GM23248 (cell line): ENCODE data around the gene ACAP1. TPM values are rescaled to one million over a fixed set of nuclear protein-coding genes. Genes with fewer than 3 reads are reported as not detected.

Source experiments
- DNase-seq: peaks from one replicate; pipeline ENCODE4 v3.0.0-alpha.2; 2015
- H2AFZ ChIP-seq: fragments of 200-600 bp; sonication (generic); 2 replicates; pipeline ENCODE4 v1.6.1; 2016; ENCODE audit warnings: antibody characterized with exemption
- H3F3A ChIP-seq: fragments of 200-600 bp; sonication (generic); 2 replicates; pipeline ENCODE4 v1.6.1; 2016; ENCODE audit warnings: mild to moderate bottlenecking, antibody characterized with exemption, mixed run types; ENCODE audit not compliant: insufficient read depth
- H3K27ac ChIP-seq: fragments of 200-600 bp; sonication (generic); 2 replicates; pipeline ENCODE4 v1.5.1; 2016; ENCODE audit warnings: mild to moderate bottlenecking
- H3K27me3 ChIP-seq: fragments of 200-600 bp; sonication (generic); replicated peaks from 2 replicates; pipeline ENCODE4 v1.6.1; 2016; ENCODE audit warnings: mild to moderate bottlenecking; ENCODE audit not compliant: insufficient read depth
- H3K36me3 ChIP-seq: fragments of 200-600 bp; sonication (generic); 2 replicates; pipeline ENCODE4 v1.6.1; 2016; ENCODE audit warnings: low read depth, mild to moderate bottlenecking
- H3K4me1 ChIP-seq: fragments of 200-600 bp; sonication (generic); 2 replicates; pipeline ENCODE4 v1.6.1; 2016; ENCODE audit warnings: mild to moderate bottlenecking; ENCODE audit not compliant: insufficient read depth
- H3K4me2 ChIP-seq: fragments of 200-600 bp; sonication (generic); one replicate; pipeline ENCODE4 v1.6.1; 2016; ENCODE audit warnings: mild to moderate bottlenecking; ENCODE audit not compliant: unreplicated experiment
- H3K4me3 ChIP-seq: fragments of 200-600 bp; sonication (generic); 2 replicates; pipeline ENCODE4 v1.5.1; 2016; ENCODE audit warnings: mild to moderate bottlenecking
- H3K79me2 ChIP-seq: fragments of 200-600 bp; sonication (generic); 2 replicates; pipeline ENCODE4 v1.6.1; 2016; ENCODE audit warnings: mild to moderate bottlenecking; ENCODE audit not compliant: insufficient read depth
- H3K9ac ChIP-seq: fragments of 200-600 bp; sonication (generic); 2 replicates; pipeline ENCODE4 v1.6.1; 2016; ENCODE audit warnings: mild to moderate bottlenecking
- H3K9me2 ChIP-seq: fragments of 200-600 bp; sonication (generic); 2 replicates; pipeline ENCODE4 v1.6.1; 2016; ENCODE audit warnings: mixed run types, mild to moderate bottlenecking, moderate library complexity; ENCODE audit not compliant: insufficient read depth
- H3K9me3 ChIP-seq: fragments of 200-600 bp; sonication (generic); one replicate; pipeline ENCODE4 v1.6.1; 2017; ENCODE audit warnings: low read depth
- H4K20me1 ChIP-seq: fragments of 200-600 bp; sonication (generic); 2 replicates; pipeline ENCODE4 v1.6.0; 2016; ENCODE audit not compliant: insufficient read depth
- EZH2 ChIP-seq: fragments of 200-600 bp; sonication (generic); IDR thresholded peaks from 2 replicates; pipeline ENCODE4 v1.6.1; 2018; ENCODE audit warnings: antibody characterized with exemption, mild to moderate bottlenecking; ENCODE audit not compliant: insufficient read depth, poor library complexity, severe bottlenecking
- EZH2phosphoT487 ChIP-seq: fragments of 200-600 bp; sonication (generic); IDR thresholded peaks from 2 replicates; pipeline ENCODE4 v1.6.1; 2018; ENCODE audit warnings: antibody characterized with exemption, moderate library complexity, mild to moderate bottlenecking, low read depth; ENCODE audit not compliant: insufficient read depth
- WGBS, 2 experiments: methylation state at CpG; one replicate each; pipeline ENCODE4 v1.1.6; 2015 to 2017; ENCODE audit warnings: low lambda C conversion rate in 2 of 2, low coverage in 1 of 2; ENCODE audit errors: missing lambda C conversion rate in 2 of 2; 5-methylcytosine and 5-hydroxymethylcytosine counted together
- in situ Hi-C: fragments of 300-500 bp; cut with MboI; formaldehyde crosslinking; loops from 2 replicates; pipeline ENCODE4 v1.15.0; 2020
- polyA plus RNA-seq: library from polyadenylated mRNA; unstranded; fragments of >200 nt; fragmentation: Nextera tagmentation; extraction: Ambion mirVana; gene quantifications from 2 replicates; pipeline ENCODE4 v1.2.1, GENCODE V29; 2016
- total RNA-seq: library from RNA; depleted of rRNA; stranded (reverse); fragments of >200 nt; shearing (Covaris generic); gene quantifications from 2 replicates; pipeline ENCODE4 v1.2.3, GENCODE V29; 2014

Gene ACAP1
- total and polyA plus RNA-seq, 2 experiments from 2014 or later, result 4.4 to 15.7 TPM

GRCh38 chr17:7306911-7307685 is 29.2 kb upstream of the ACAP1 start, which contains the start of gene EIF5A:
Gene EIF5A (plus strand): TSS chr17:7307628. CDS start chr17:7309636, 2,008 bp downstream.
- H3K9me3 ChIP-seq, result no peaks in the 10 kb centered on the region

GRCh38 chr17:7307686-7308624 is 28.4 kb upstream of the ACAP1 start:
- peak; percentile 79 for DNase-seq
- Histone ChIP-seq H3F3A (peaks cover 50% of the 10 kb centered on the region), H3K36me3 (peaks cover 35% of the 10 kb centered on the region), H3K4me2 (peak overlapping the region; percentile 98), H3K27me3 (no peaks in the 10 kb centered on the region), H3K79me2 (peaks cover 56% of the 10 kb centered on the region), H3K4me3 (peak overlapping the region; percentile 91), H3K9ac (peak overlapping the region; percentile 98), H3K9me2 (no peaks in the 10 kb centered on the region), H3K4me1 (peaks cover 29% of the 10 kb centered on the region), H4K20me1 (peaks cover 19% of the 10 kb centered on the region), H3K27ac (peak overlapping the region; percentile 96), H2AFZ (no peak overlapping the region), H3K9me3 (no peaks in the 10 kb centered on the region)
- WGBS, 2 experiments, result 1 to 2% methylated on average over 42 to 78 of the region's 104 CpGs
- TF ChIP-seq EZH2phosphoT487 (no peak), EZH2 (no peak)
- in situ Hi-C loops, result no loop called here

More at GRCh38 chr17:7306911-7307685, 29.2 kb upstream of the ACAP1 start, which contains the start of gene EIF5A:
- peak within 1 kb of the TSS; percentile 96 for H3K27ac ChIP-seq
- 1 to 2% methylated on average over 55 to 64 of the region's 64 CpGs for WGBS, 2 experiments
- peaks cover 47% of the 10 kb centered on the region for H3K79me2 ChIP-seq
- H3F3A ChIP-seq, result peaks cover 41% of the 10 kb centered on the region
- peaks cover 26% of the 10 kb centered on the region for H3K36me3 ChIP-seq
- no peaks in the 10 kb centered on the region for H3K27me3 ChIP-seq
- peak within 1 kb of the TSS; percentile 98 for H3K9ac ChIP-seq
- H3K9me2 ChIP-seq, result no peaks in the 10 kb centered on the region
- TF ChIP-seq EZH2phosphoT487, result no peak
- TF ChIP-seq EZH2, result no peak
- DNase-seq, result peak; percentile 100
- H4K20me1 ChIP-seq, result peaks cover 19% of the 10 kb centered on the region
- peak within 1 kb of the TSS; percentile 96 for H2AFZ ChIP-seq
- peaks cover 23% of the 10 kb centered on the region for H3K4me1 ChIP-seq
- peak within 1 kb of the TSS; percentile 98 for H3K4me2 ChIP-seq
- H3K4me3 ChIP-seq, result peak within 1 kb of the TSS; percentile 91
- in situ Hi-C loops, result no loop called here

DNA sequence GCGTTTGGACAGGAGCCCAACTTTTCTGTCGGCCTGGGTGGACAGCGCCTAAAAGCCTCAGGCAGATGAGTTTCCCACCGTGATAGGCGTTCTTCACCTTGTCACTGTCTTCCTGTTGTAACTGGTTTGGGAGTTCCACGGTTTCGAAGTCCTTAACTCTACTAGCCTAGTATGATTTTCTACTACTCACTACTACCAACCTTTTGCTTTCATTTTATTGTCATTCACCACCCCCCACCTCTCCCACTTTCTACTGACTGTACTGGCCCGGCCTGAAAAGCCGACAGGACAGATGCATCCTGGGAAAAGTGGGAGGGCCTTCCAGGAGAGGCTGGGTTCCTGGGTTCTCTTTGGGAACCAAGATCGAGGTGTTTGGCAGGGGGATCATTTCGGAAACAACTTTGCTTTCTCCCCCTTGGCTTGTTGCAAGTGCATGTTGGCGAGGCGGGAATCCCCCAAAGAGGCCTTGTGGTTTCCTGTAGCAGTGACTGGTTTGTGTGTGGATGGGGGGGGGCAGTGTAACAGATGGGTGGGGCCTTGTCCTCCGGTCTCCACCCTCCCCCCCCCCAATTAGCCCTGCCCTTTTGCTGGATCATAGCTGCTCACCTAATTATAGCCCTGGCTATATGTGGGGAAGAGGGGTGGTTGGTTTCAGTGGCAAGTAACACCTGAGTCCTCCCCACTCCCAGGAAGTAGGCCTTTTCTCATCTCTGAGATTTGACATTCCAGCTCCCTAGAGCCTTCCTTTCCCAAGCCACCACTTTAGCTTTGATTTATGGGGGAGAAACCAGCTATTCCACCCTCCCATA is 27.5 kb upstream of the ACAP1 start:
- WGBS, 2 experiments, result 1% methylated on average over 13 to 14 of the region's 14 CpGs
- DNase-seq, result peak; percentile 94
- in situ Hi-C loops, result no loop called here
- no peaks in the 10 kb centered on the region for H3K9me3 ChIP-seq
- peaks cover 22% of the 10 kb centered on the region for H4K20me1 ChIP-seq
- H3F3A ChIP-seq, result peaks cover 58% of the 10 kb centered on the region
- peak overlapping the region; percentile 98 for H3K9ac ChIP-seq
- H2AFZ ChIP-seq, result no peak overlapping the region
- peaks cover 42% of the 10 kb centered on the region for H3K36me3 ChIP-seq
- TF ChIP-seq EZH2phosphoT487, result no peak
- TF ChIP-seq EZH2, result no peak
- no peaks in the 10 kb centered on the region for H3K27me3 ChIP-seq
- no peaks in the 10 kb centered on the region for H3K9me2 ChIP-seq
- H3K4me3 ChIP-seq, result peak overlapping the region; percentile 91
- peaks cover 64% of the 10 kb centered on the region for H3K79me2 ChIP-seq
- peak overlapping the region; percentile 96 for H3K27ac ChIP-seq
- peak overlapping the region; percentile 98 for H3K4me2 ChIP-seq
- peaks cover 38% of the 10 kb centered on the region for H3K4me1 ChIP-seq

DNA sequence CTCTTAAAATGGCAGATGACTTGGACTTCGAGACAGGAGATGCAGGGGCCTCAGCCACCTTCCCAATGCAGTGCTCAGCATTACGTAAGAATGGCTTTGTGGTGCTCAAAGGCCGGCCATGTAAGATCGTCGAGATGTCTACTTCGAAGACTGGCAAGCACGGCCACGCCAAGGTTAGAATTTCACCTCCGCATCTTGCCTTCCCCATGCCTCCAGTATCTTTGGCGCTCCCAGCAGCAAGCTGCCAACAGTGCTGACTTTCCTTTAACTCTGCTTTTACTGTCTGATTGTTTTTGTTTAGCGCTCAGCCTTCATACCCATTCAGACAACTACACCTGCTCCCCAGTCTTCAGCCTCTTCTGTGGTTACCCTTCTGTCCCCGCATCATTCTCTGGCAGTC is 26.7 kb upstream of the ACAP1 start:
- H4K20me1 ChIP-seq, result peaks cover 22% of the 10 kb centered on the region

More for the DNA sequence above, 26.7 kb upstream of the ACAP1 start:
- peak overlapping the region; percentile 96 for H3K27ac ChIP-seq
- in situ Hi-C loops, result no loop called here
- H3K4me3 ChIP-seq, result peak overlapping the region; percentile 91
- no peaks in the 10 kb centered on the region for H3K9me3 ChIP-seq
- no peak for DNase-seq
- TF ChIP-seq EZH2phosphoT487 (no peak), EZH2 (no peak)
- peaks cover 42% of the 10 kb centered on the region for H3K36me3 ChIP-seq
- peaks cover 66% of the 10 kb centered on the region for H3F3A ChIP-seq
- H3K27me3 ChIP-seq, result no peaks in the 10 kb centered on the region
- H3K9ac ChIP-seq, result peak overlapping the region; percentile 98
- peaks cover 72% of the 10 kb centered on the region for H3K79me2 ChIP-seq
- H2AFZ ChIP-seq, result no peak overlapping the region
- H3K9me2 ChIP-seq, result no peaks in the 10 kb centered on the region
- peaks cover 45% of the 10 kb centered on the region for H3K4me1 ChIP-seq
- peak overlapping the region; percentile 98 for H3K4me2 ChIP-seq
- 82 to 84% methylated on average over 12 of the region's 12 CpGs for WGBS, 2 experiments
